Central memory CD4-positive, alpha-beta T cell (primary cell): ENCODE data around the gene DYNLT1.
A peak's percentile ranks its signal among the peaks of the same experiment; 100 is the strongest.
"Not testable (repeated sequence)": the region's sequence is repeated elsewhere in the genome, so short reads cannot be mapped to it uniquely, and the experiment has no call there.

Source experiments
- DNase-seq: peaks from one replicate; pipeline ENCODE4 v3.0.0; 2022

Gene DYNLT1

GRCh38 chr6:158620963-158621693, 23.4 kb downstream of the DYNLT1 start:
- no peak for DNase-seq

- DNase-seq, result no peak
Observed at GRCh38 chr6:158619922-158620801, 24.4 kb downstream of the DYNLT1 start.

GRCh38 chr6:158618289-158618688, 26.3 kb downstream of the DYNLT1 start:
- DNase-seq, result not testable (repeated sequence)

GRCh38 chr6:158614606-158615005, 29.9 kb downstream of the DYNLT1 start:
- DNase-seq, result not testable (repeated sequence)

GRCh38 chr6:158611541-158612370, 32.8 kb downstream of the DYNLT1 start:
- DNase-seq, result no peak

GRCh38 chr6:158611039-158611438, 33.5 kb downstream of the DYNLT1 start:
- DNase-seq, result no peak

GRCh38 chr6:158610319-158610968, 34.1 kb downstream of the DYNLT1 start:
- no peak for DNase-seq

GRCh38 chr6:158609455-158610155, 34.9 kb downstream of the DYNLT1 start:
- DNase-seq, result no peak

- DNase-seq, result no peak
Observed at GRCh38 chr6:158608221-158608620, 36.3 kb downstream of the DYNLT1 start.

- DNase-seq, result no peak
Observed at GRCh38 chr6:158607411-158608170, 37.0 kb downstream of the DYNLT1 start.

GRCh38 chr6:158606935-158607334, 37.6 kb downstream of the DYNLT1 start:
- no peak for DNase-seq

GRCh38 chr6:158606011-158606410, 38.5 kb downstream of the DYNLT1 start:
- not testable (repeated sequence) for DNase-seq

- DNase-seq, result peak; percentile 35
Observed at GRCh38 chr6:158605266-158605878, 39.2 kb downstream of the DYNLT1 start.

- DNase-seq, result no peak
Observed at GRCh38 chr6:158604048-158604406, 40.5 kb downstream of the DYNLT1 start.

- no peak for DNase-seq
Observed at GRCh38 chr6:158603261-158604047, 41.1 kb downstream of the DYNLT1 start.

GRCh38 chr6:158599635-158600034, 44.9 kb downstream of the DYNLT1 start:
- no peak for DNase-seq

- DNase-seq, result no peak
Observed at GRCh38 chr6:158597565-158597964, 47.0 kb downstream of the DYNLT1 start.

- DNase-seq, result no peak
Observed at GRCh38 chr6:158596861-158597260, 47.7 kb downstream of the DYNLT1 start.

GRCh38 chr6:158595223-158595622, 49.3 kb downstream of the DYNLT1 start:
- no peak for DNase-seq

GRCh38 chr6:158593670-158594069, 50.9 kb downstream of the DYNLT1 start:
- DNase-seq, result no peak
